KOPT-K1 (cell line): ENCODE data around the gene MAPK9.
"Not testable (repeated sequence)": the region's sequence is repeated elsewhere in the genome, so short reads cannot be mapped to it uniquely, and the experiment has no call there.

Experiments used
- H3K27ac ChIP-seq: fragments of 200-600 bp; sonication (generic); 2 replicates; pipeline ENCODE4 v1.5.1; 2016; ENCODE audit warnings: antibody characterized with exemption, mild to moderate bottlenecking, low read depth, low read length; ENCODE audit not compliant: poor library complexity, severe bottlenecking
- H3K36me3 ChIP-seq: fragments of 200-600 bp; sonication (generic); 2 replicates; pipeline ENCODE4 v1.5.1; 2017; ENCODE audit warnings: antibody characterized with exemption, mild to moderate bottlenecking, low read length, moderate library complexity; ENCODE audit not compliant: insufficient read depth
- H3K9me3 ChIP-seq: fragments of 200-600 bp; sonication (generic); 2 replicates; pipeline ENCODE4 v1.5.1; 2017; ENCODE audit warnings: antibody characterized with exemption, low read length, mild to moderate bottlenecking; ENCODE audit not compliant: insufficient read depth, poor library complexity, severe bottlenecking

MAPK9 gene

DNA sequence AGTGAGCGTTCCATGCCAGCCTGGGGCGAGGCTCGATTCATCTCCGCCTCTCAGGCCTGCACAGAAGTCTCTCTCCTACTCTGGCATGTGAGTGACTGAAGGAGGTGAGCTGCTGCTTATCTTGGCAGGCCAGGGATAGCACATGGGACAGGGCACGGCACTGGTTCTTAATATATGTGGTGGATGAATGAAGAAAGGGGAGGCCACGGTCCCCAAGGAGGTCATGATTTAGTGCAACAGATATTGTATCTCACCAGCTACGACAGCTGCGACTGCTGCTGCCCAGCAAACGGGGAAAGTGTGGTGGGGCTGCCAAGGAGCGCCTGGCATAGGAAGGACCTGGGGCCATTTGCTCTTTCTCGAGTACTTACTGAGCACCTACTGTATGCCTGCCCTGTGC, 19.3 kb upstream of the MAPK9 start:
- Histone ChIP-seq H3K9me3 (no peaks in the 10 kb centered on the region), H3K27ac (no peak overlapping the region), H3K36me3 (no peaks in the 10 kb centered on the region)

DNA sequence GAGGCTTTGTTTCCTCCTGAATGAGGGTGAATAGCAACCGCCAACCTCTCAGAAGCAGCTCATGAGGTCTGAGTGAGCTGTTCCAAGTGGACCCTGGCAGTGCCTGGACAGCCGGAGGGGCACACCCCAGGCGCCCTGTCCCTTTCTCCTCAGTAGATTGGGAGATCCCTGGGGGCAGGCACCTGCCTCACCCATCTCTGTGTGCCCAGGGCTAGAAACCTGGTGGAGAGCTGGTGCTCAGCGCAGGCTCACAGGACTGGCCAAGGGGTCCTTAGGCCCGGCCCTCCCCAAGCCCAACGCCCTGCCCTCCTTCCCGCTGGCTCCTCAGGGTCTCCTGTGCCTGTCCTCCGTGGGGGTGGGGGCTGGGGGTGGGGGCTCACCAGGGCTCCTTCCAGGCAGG, 14.9 kb upstream of the MAPK9 start:
- H3K9me3 ChIP-seq = no peaks in the 10 kb centered on the region
- no peaks in the 10 kb centered on the region for H3K36me3 ChIP-seq
- no peak overlapping the region for H3K27ac ChIP-seq

DNA sequence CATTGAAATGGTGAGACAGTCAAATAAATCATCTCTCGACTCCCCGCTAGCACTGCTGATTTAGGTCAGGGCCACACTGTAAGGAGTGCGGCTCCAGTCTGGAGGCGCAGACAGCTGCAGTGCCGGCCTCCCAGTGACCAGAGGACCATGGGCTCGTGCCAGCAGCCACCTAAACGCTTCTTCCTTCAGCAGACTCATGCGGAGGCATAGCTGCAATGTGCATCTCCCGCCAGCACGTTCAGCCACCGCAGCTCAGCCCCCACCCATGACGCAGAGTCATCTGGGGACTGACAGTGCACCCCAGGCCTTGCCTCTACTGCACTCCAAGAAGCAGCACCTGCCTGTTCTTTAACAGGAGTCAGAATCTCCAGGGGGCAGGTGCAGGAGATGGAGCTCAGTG, 13.6 kb upstream of the MAPK9 start:
- H3K27ac ChIP-seq = no peak overlapping the region
- no peaks in the 10 kb centered on the region for H3K36me3 ChIP-seq
- no peaks in the 10 kb centered on the region for H3K9me3 ChIP-seq

DNA sequence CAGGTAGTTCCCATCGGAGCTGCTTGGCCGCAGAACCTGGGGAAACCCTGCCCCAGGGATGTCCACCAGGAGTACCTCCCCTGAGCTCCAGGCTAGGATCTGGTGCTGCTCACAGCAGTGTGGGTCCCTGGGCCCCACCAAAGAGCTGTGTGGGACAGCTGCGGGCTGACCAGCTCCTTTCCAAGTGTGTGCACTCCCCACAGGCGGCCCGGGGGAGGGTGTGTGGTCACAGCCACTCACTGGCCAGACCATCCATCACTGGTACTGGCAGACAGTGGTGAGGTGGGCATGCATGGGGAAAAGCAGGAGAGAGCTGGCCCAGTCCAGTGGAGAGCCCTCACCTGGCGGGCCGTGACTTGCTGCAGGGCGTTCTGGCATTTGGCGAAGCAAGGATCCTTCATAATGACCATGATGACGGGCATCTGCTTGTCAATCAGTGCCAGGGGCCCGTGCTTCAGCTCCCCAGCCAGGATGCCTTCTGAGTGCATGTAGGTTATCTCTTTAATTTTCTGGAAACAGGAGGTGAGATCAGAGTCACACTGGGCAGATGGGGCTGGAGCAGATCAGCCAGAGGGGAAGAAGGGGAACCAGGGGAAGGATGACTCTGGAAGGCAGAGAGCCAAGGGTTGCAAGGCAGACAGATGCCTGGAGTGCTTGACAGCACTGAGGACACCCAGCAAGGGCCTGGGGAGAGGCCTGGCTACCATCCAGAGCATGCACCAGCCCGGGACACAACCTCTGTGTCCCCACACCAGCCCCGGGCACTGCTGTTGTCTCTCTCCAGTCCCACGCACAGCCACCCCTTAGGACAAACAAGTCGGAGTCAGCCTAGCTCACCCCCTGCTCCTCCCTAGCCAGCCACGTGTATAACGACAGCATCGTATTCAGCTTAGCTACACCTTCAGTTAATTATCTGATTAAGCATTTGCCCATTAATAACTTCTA, 12.8 kb upstream of the MAPK9 start:
- H3K36me3 ChIP-seq = no peaks in the 10 kb centered on the region
- no peak overlapping the region for H3K27ac ChIP-seq
- no peaks in the 10 kb centered on the region for H3K9me3 ChIP-seq

DNA sequence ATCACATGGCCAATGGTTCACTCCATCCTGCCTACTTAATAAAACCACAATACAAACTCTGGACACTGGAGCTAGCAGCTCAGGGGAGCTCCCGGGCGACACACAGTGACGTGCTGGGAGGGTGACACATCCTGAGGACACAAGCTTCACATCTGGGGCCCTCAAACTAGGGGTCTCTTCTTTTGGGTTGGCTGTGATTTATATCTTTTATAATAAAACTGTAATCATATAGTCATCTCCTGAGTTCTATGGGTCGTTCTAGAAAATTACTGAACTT, 12.1 kb upstream of the MAPK9 start:
- no peaks in the 10 kb centered on the region for H3K36me3 ChIP-seq
- H3K9me3 ChIP-seq = no peaks in the 10 kb centered on the region
- H3K27ac ChIP-seq = no peak overlapping the region

DNA sequence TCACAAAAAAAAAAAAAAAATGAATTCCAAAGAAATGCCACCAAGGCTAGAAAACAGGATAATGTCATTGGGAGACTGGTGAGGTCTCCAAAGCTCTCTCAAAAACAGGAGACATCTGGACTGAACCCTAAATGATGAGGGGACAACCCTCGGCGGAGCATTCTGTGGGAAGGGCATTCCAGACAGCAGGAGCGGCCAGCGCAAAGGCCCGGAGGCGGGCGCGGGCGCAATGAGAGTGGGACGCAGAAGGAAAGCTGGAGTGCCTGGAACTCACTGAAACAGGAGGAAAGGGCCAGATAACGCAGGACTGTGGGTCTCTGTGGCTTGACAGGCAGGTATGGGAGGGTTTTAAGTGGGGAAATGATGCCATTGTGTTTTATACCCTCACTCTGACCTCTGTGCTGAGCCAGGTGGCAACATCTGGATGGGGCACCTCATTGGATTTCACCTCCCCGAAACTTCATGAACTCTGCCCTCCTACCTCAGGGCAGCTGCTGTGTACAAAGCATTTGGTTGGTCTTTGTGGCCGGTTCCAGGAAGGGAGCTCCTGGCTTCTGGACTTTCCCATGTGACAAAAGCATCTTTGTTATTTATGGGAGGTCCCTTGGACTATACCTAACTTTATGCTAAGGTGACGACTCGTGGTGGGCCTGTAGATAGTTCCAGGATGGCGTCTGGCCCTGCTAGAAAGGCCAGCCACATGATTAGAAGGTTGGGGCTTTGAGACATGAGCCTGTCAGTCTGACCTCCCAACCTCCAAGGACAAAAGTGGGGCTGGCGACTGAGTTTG, 11.5 kb upstream of the MAPK9 start:
- no peak overlapping the region for H3K27ac ChIP-seq
- no peaks in the 10 kb centered on the region for H3K36me3 ChIP-seq
- no peaks in the 10 kb centered on the region for H3K9me3 ChIP-seq

DNA sequence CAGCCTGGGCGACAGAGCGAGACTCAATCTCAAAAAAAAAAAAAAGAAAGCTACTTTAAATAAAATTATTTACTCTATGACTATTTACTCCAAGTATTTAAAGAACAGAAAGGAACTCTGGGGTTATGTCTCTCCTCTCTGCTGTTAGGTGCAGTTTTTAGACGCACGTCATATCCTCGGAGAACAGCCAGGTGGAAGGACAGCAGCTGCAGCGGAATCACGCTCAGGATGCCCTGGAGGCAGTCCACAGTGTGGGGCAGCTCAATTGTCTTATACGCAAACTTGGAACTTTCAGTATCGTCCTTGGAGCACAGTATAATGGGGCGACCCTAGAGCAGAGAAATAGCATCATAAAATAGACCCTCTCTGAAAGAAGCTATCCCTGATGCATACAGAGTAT, 10.4 kb upstream of the MAPK9 start:
- no peak overlapping the region for H3K27ac ChIP-seq
- no peaks in the 10 kb centered on the region for H3K9me3 ChIP-seq
- H3K36me3 ChIP-seq = no peaks in the 10 kb centered on the region

DNA sequence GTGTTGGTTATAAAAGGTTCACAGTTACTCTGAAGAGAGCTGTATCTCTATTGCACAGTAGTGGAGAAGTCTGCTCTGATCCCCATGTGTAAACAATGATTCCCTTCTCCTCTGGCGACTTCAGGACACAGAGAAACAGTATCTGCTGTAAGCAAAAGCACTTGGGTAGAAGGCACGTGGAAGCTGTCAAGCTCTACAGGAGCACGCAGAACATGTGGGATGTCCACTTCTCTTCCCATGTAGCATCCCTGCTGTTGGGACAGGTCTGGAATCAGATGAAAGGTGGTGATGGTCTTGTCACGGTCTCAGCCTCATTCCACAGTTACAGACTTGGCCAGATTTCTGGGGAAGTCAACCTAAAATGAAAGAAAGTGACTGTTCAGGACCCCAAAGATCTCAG, 9.4 kb upstream of the MAPK9 start:
- H3K9me3 ChIP-seq = no peaks in the 10 kb centered on the region
- no peak overlapping the region for H3K27ac ChIP-seq
- no peaks in the 10 kb centered on the region for H3K36me3 ChIP-seq

DNA sequence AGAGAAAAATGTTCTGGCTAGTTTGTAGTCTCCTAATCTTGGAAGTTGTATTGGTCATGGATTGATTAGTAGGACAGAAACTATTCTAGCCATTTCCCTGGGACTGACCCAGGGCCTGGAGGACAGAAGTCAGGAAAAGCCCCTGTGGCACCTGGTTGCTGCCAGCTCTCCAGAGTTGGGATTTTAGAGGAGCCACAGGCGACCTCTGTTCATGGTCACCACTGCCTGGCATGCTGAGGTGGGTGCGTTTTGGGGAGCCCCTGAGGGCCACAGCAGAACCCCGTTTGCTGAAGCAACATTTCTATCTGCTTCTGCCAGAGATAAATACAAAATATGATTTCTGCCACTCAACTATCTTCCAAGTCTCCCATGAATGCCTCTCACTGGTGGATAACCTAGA, 7.6 kb upstream of the MAPK9 start:
- no peak overlapping the region for H3K27ac ChIP-seq
- 0 out of 2 replicates have a peak, but pooled peaks cover 7% of the 10 kb centered on the region for H3K36me3 ChIP-seq
- no peaks in the 10 kb centered on the region for H3K9me3 ChIP-seq

DNA sequence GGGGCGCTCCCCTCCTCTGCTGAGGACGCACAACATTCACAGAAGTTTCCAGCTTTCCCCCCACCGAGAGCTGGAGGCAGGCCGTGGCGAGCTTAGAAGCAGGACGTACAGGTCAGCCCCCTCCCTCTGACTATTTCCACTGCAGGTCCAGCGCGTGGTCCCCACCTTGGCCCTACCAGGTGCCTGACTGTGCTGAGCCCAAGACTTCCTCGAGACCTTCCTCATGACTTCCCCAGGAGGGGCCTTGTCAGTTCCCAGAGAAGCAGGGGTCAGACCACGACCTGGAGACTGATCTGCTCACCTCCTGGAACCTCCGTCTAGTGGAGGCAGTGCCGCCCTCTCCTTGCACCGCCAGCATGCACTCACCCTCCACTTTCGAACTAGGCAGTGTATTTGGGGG, 7.1 kb upstream of the MAPK9 start:
- not testable (repeated sequence) for H3K27ac ChIP-seq, H3K9me3 ChIP-seq
- H3K36me3 ChIP-seq = 0 out of 2 replicates have a peak, but pooled peaks cover 11% of the 10 kb centered on the region

DNA sequence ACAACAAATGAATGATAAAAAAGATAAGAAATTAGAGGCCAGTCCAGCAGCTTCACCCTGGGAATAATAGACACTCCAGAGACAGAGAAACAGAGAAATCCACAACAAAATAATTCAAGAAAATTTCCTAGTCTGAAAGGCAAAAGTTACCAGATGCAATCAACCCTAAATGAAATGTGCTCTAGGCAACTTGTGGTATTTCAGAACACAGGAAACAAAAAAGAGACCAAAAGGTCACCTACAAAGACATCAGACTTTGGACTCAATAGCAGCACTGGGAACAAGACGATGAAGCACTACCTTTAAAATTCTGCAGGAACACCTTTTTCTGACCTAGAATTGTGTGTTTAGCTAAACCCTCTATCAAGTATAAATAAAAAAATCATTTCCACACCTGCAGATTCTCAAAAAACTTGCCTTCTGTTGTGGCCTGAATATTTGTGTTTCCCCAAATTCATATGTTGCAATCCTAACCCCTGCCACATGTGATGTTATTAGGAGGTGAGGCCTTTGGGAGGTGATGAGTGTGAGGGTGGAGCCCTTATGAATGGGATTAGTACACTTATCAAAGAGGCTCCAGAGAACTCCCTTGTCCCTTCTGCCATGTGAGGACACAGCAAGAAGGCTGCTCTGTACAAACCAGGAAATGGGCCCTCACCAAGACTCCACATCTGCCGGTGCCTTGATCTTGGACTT, 5.9 kb upstream of the MAPK9 start:
- H3K27ac ChIP-seq = no peak overlapping the region
- no peaks in the 10 kb centered on the region for H3K9me3 ChIP-seq
- 0 out of 2 replicates have a peak, but pooled peaks cover 12% of the 10 kb centered on the region for H3K36me3 ChIP-seq

DNA sequence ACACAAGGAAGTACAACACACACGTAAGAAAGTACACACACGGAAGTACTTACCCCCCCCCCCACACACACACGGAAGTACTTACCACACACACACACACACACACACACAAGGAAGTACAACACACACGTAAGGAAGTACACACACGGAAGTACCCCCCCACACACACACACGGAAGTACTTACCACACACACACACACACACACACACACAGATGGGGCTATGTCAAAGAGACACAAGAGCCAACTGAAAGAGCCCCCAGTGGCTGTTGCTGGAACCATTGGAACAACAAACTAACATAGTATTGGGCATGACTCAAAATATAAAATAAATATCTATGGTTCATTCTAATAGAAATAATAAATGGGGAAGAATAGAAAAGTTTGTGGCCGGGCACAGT, 4.9 kb upstream of the MAPK9 start:
- H3K27ac ChIP-seq = no peak overlapping the region
- no peaks in the 10 kb centered on the region for H3K9me3 ChIP-seq
- 0 out of 2 replicates have a peak, but pooled peaks cover 12% of the 10 kb centered on the region for H3K36me3 ChIP-seq

DNA sequence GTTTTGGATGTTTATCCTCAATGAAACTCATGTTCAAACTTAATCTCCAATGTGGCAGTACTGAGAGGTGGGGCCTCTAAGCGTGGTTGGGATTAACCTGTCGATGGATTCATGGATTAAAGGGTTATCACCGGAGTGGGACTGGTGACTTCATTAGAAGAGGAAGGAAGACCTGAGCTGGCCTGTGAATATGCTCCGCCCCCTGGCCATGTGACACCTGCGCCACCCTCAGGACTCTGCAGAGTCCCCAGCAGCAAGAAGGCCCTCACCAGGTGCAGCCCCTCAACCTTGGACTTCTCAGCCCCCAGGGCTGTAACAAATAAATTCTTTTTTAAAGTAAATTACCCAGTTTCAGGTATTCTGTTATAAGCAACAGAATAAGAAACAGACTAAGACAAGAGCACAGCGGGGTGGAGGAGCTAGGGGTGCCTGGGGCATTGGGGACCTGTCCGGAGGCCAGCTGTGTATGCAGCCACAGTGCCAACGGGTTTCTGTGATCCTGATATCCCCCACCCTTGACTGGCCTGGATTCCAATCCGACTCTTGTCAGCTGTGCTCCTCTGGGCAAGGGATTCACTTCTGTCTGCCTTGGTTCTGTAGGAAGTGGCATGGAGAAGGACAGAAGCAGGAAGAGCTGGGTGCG, 3.2 kb upstream of the MAPK9 start:
- Histone ChIP-seq H3K9me3 (no peaks in the 10 kb centered on the region), H3K36me3 (0 out of 2 replicates have a peak, but pooled peaks cover 12% of the 10 kb centered on the region), H3K27ac (no peak overlapping the region)

DNA sequence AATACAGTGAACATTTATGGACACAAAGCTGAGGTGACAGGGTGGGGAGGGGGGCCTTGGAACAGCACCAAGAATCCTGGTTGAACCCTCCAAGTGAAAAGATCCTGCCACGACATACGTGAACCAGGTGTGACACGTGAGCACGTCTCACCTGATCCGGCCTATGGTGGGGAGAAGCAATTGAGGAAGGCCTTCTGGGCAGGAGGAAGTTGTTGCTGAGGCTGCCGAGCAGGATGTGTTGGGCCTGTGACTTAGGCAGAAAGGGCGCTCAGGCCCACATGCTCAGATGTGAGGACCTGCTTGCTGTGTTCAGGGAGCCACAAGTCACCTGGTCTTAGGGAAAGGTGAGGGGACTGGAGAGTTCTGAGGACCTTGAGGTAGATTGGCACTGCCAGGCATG, 2.5 kb upstream of the MAPK9 start:
- Histone ChIP-seq H3K36me3 (0 out of 2 replicates have a peak, but pooled peaks cover 12% of the 10 kb centered on the region), H3K27ac (no peak overlapping the region), H3K9me3 (no peaks in the 10 kb centered on the region)
